Loucy (cell line): ENCODE measurements around the gene CAMTA1.

Source experiments
- H2AFZ ChIP-seq: fragments of 200-600 bp; sonication (generic); 2 replicates; pipeline ENCODE4 v1.6.0; 2016; ENCODE audit warnings: antibody characterized with exemption, mild to moderate bottlenecking, low read length, moderate library complexity
- H3F3A ChIP-seq: fragments of 200-600 bp; 2 replicates; pipeline ENCODE4 v1.6.0; 2016; ENCODE audit warnings: antibody characterized with exemption, low read depth, mild to moderate bottlenecking
- H3K27me3 ChIP-seq: fragments of 200-600 bp; sonication (generic); 2 replicates; pipeline ENCODE4 v1.6.1; 2014; ENCODE audit warnings: low read length, mild to moderate bottlenecking; ENCODE audit not compliant: insufficient read depth, poor library complexity, severe bottlenecking
- H3K36me3 ChIP-seq: fragments of 200-600 bp; sonication (generic); 2 replicates; pipeline ENCODE4 v1.6.1; 2016; ENCODE audit warnings: low read length; ENCODE audit not compliant: insufficient read depth
- H3K4me1 ChIP-seq: fragments of 200-600 bp; sonication (generic); 2 replicates; pipeline ENCODE4 v1.5.1; 2014; ENCODE audit warnings: low read length, mild to moderate bottlenecking; ENCODE audit not compliant: insufficient read depth, poor library complexity, severe bottlenecking
- H3K4me2 ChIP-seq: fragments of 200-600 bp; sonication (generic); 2 replicates; pipeline ENCODE4 v1.6.0; 2014; ENCODE audit warnings: antibody characterized with exemption, low read length, low read depth, mild to moderate bottlenecking; ENCODE audit not compliant: poor library complexity, severe bottlenecking
- H3K4me3 ChIP-seq: fragments of 200-600 bp; sonication (generic); 2 replicates; pipeline ENCODE4 v1.5.1; 2014; ENCODE audit warnings: low read length, mild to moderate bottlenecking, mixed read lengths; ENCODE audit not compliant: poor library complexity, severe bottlenecking
- H3K79me2 ChIP-seq: fragments of 200-600 bp; sonication (generic); 2 replicates; pipeline ENCODE4 v1.6.1; 2014; ENCODE audit warnings: low read length; ENCODE audit not compliant: insufficient read depth
- H3K9ac ChIP-seq: fragments of 200-600 bp; sonication (generic); 2 replicates; pipeline ENCODE4 v1.6.0; 2014; ENCODE audit warnings: mild to moderate bottlenecking, low read depth, low read length, moderate library complexity; ENCODE audit not compliant: poor library complexity, severe bottlenecking
- H3K9me2 ChIP-seq: fragments of 200-600 bp; sonication (generic); replicated peaks from 2 replicates; pipeline ENCODE4 v1.6.1; 2016; ENCODE audit warnings: low read depth, low read length, mixed read lengths
- H3K9me3 ChIP-seq: fragments of 200-600 bp; sonication (generic); 2 replicates; pipeline ENCODE4 v1.6.1; 2014; ENCODE audit warnings: mild to moderate bottlenecking, antibody characterized with exemption, low read length, low read depth; ENCODE audit not compliant: insufficient read depth
- H4K20me1 ChIP-seq: fragments of 200-600 bp; sonication (generic); 2 replicates; pipeline ENCODE4 v1.6.0; 2014; ENCODE audit warnings: antibody characterized with exemption, low read length, mild to moderate bottlenecking; ENCODE audit not compliant: insufficient read depth, poor library complexity, severe bottlenecking
- CTCF ChIP-seq: fragments of 200-600 bp; sonication (generic); conservative IDR thresholded peaks from 2 replicates; pipeline ENCODE4 v1.5.1; 2014; ENCODE audit warnings: mild to moderate bottlenecking, antibody characterized with exemption, low read length
- EZH2phosphoT487 ChIP-seq: fragments of 200-600 bp; IDR thresholded peaks from 2 replicates; pipeline ENCODE4 v1.6.1; 2018; ENCODE audit warnings: antibody characterized with exemption, mild to moderate bottlenecking, moderate library complexity, borderline replicate concordance

The CAMTA1 gene

GRCh38 chr1:7268983-7269382 is 483.7 kb downstream of the CAMTA1 start:
- H2AFZ ChIP-seq, result no peak overlapping the region
- no peak for TF ChIP-seq EZH2phosphoT487
- no peak for TF ChIP-seq CTCF
- no peak overlapping the region for H3K9ac ChIP-seq
- H3K4me2 ChIP-seq, result no peak overlapping the region
- no peaks in the 10 kb centered on the region for H3K79me2 ChIP-seq
- no peaks in the 10 kb centered on the region for H3K36me3 ChIP-seq
- H3K9me3 ChIP-seq, result peaks cover 10% of the 10 kb centered on the region; the same call in 1 of the 2 replicates
- H3K27me3 ChIP-seq, result no peaks in the 10 kb centered on the region
- H3K4me1 ChIP-seq, result no peaks in the 10 kb centered on the region
- no peak overlapping the region for H3K4me3 ChIP-seq
- H3F3A ChIP-seq, result no peaks in the 10 kb centered on the region
- no peaks in the 10 kb centered on the region for H3K9me2 ChIP-seq
- no peaks in the 10 kb centered on the region for H4K20me1 ChIP-seq

- Histone ChIP-seq H3K4me3 (no peak overlapping the region), H3K4me2 (no peak overlapping the region), H3K4me1 (no peaks in the 10 kb centered on the region), H3K9me3 (peaks cover 10% of the 10 kb centered on the region; the same call in 1 of the 2 replicates), H3K79me2 (no peaks in the 10 kb centered on the region), H3K9ac (no peak overlapping the region), H4K20me1 (no peaks in the 10 kb centered on the region), H3K27me3 (no peaks in the 10 kb centered on the region), H3K9me2 (no peaks in the 10 kb centered on the region), H3K36me3 (no peaks in the 10 kb centered on the region), H2AFZ (no peak overlapping the region), H3F3A (no peaks in the 10 kb centered on the region)
- no peak for TF ChIP-seq CTCF
- TF ChIP-seq EZH2phosphoT487, result no peak
These were observed 484.3 kb downstream of the CAMTA1 start for GRCh38 chr1:7269525-7269924.

- H3K4me2 ChIP-seq, result no peak overlapping the region
- peaks cover 7% of the 10 kb centered on the region; the same call in 1 of the 2 replicates for H3K9me3 ChIP-seq
- no peaks in the 10 kb centered on the region for H3F3A ChIP-seq
- H3K36me3 ChIP-seq, result no peaks in the 10 kb centered on the region
- no peak for TF ChIP-seq EZH2phosphoT487
- no peak for TF ChIP-seq CTCF
- no peaks in the 10 kb centered on the region for H4K20me1 ChIP-seq
- H3K27me3 ChIP-seq, result no peaks in the 10 kb centered on the region
- no peak overlapping the region for H3K4me3 ChIP-seq
- no peaks in the 10 kb centered on the region for H3K4me1 ChIP-seq
- no peak overlapping the region for H3K9ac ChIP-seq
- no peak overlapping the region for H2AFZ ChIP-seq
- H3K79me2 ChIP-seq, result no peaks in the 10 kb centered on the region
- no peaks in the 10 kb centered on the region for H3K9me2 ChIP-seq
These were observed 489.0 kb downstream of the CAMTA1 start for GRCh38 chr1:7274256-7274655.
